HG03060 (cell line): Measurements from ENCODE around the gene IL36RN.

Experiments
- ATAC-seq: cut with Tn5 transposase; IDR thresholded peaks from one replicate; pipeline ENCODE4 v1.9.1; 2021; ENCODE audit warnings: low read depth, moderate number of reproducible peaks; ENCODE audit not compliant: unreplicated experiment

IL36RN gene

DNA sequence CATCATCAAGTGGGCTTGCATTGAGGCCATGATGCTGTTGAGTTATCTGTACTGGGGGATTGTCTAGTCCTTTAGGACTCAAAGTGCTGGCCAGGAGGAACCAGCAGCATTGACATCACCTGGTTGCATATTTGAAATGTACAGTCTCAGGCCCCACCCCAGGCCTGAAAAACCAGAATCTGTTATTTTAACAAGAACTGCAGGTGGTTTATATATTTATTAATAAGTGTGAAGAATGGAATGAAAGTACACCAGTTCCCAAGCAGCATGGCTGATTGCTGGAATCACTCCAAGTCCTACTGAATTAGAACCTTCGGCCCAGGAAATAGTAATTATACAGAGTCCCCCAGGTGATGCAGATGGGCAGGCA is 11.6 kb downstream of the IL36RN start:
- no peak for ATAC-seq

DNA sequence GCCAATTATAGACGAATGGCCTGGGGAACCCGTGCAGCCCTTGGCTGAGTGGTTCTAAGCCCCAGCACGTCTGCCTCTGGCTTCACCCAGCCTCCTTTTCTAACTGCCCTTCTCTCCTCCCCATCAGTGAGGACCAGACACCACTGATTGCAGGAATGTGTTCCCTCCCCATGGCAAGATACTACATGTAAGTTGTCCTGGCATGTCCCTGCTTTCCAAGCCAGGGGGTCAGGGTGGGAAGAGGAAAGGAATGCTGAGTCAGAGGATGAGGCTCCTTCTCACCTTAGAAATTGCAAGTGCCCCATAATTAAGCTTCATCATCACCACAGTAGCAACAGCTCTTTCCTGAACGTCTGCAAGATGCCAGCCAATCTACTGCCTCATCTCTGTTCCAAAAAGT is 13.6 kb downstream of the IL36RN start:
- no peak for ATAC-seq

DNA sequence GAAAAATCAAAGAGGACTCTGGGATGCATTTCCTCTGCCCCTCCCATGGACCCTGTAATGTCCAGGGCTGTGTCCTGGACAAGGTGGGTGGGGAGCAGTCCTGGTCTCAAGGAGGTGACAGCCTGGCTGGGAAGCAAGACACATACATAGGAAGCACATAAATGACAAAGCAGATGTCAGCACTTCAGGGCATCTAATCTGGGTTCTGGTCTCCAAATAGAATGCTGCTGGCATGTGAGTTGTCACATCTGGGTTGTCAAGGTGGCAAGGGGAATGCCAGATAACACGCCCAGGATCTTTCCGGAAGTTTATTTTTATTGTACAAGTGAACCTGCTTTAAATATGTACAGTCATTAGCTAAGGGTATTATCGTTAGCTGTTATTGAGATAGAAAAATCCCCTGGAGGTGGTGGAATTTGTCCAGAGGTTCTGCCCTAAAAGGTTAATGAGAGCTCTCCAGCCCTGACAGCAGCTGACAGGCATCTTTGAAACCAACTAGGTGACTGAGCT is 14.4 kb downstream of the IL36RN start:
- ATAC-seq, result no peak

DNA sequence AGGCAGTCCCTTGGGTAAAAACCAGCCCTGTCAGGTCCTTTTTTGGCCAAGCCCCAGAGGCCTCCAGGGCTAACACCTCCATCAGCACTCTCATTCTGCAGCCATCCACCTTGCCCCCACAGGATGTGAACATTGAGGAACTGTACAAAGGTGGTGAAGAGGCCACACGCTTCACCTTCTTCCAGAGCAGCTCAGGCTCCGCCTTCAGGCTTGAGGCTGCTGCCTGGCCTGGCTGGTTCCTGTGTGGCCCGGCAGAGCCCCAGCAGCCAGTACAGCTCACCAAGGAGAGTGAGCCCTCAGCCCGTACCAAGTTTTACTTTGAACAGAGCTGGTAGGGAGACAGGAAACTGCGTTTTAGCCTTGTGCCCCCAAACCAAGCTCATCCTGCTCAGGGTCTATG is 16.0 kb downstream of the IL36RN start:
- ATAC-seq, result no peak

DNA sequence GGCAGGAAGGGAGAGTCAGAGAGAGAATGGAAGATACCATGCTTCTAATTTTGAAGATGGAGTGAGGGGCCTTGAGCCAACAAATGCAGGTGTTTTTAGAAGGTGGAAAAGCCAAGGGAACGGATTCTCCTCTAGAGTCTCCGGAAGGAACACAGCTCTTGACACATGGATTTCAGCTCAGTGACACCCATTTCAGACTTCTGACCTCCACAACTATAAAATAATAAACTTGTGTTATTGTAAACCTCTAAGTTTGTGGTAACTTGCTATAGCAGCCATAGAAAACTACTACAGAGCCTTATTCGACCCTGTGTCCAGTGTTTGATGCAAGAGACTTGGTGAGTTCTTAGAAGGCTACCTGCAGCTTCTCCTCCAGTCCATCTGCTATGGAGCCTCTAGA is 16.6 kb downstream of the IL36RN start:
- no peak for ATAC-seq

DNA sequence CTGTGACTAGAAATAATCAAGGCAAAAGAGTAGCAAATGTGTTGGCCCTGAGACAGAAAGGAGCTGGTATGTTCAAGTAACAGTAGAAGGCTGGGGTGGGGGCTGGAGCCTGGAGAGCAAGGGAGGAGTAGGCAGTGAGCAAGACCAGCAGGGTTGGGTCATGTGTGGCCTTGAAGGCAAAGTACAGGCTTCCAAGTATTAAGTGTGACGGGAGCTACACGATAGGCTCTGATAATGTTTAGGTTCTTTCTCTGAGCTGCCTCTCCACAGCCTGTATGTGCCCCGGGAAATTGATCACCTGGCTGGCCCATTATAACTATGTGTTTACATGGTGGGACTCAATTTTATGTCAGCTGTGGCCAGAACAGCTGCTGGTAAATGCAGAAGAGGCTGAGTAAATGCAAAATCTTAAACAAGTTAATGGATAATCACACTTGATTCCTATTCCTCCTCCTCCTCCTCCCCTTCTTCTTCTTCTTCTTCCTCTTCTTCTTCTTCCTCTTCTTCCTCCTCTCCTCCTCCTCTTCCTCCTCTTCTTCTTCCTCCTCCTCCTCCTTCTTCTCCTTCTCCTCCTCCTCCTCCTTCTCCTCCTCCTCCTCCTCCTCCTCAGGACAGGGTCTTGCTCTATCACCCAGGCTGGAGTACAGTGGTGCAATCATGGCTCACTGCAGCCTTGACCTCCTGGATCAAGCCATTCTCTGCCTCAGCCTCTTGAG is 18.1 kb downstream of the IL36RN start:
- ATAC-seq, result no peak

DNA sequence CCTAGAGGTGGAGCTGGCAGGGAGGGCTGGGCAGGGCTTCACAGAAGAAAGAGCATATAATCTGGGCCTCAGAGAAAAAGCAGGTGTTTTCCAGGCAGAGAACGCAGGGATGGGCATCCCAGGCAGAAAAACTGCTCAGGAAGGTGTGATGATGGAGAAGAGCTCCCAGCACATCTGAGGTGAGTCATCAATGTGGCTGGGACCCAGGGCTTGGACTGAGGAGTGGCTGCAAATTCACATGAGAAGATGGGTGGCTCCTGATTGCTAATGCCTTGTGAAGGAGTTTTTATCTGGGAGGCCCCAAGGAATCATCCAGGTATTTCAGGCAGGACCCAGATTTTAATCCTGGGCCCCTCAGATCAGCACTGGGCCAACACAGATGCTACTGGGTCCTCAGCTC is 18.9 kb downstream of the IL36RN start:
- no peak for ATAC-seq

DNA sequence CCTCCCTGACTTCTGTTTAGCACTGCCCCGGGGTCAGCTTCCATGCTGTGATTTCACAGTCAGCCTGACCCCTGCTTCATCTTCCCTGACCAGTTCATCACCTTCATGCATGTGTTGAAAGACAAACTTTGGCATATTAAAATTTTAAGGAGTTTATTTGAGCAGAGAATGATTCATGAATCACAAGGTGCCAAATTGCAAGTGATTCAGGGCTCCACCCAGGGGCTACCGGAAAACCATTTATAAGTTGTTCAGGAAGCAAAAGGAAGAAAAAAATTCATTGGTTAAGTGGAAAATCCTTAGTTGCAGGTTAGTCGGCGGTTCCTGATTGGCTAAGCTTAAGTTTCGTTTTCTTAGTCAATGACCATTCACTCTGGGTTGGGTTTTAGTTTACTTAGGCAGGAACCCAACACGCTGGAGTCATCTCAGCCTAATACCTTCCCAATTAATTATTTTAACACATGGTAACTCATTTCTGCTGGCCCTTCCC is 19.4 kb downstream of the IL36RN start:
- ATAC-seq, result no peak

DNA sequence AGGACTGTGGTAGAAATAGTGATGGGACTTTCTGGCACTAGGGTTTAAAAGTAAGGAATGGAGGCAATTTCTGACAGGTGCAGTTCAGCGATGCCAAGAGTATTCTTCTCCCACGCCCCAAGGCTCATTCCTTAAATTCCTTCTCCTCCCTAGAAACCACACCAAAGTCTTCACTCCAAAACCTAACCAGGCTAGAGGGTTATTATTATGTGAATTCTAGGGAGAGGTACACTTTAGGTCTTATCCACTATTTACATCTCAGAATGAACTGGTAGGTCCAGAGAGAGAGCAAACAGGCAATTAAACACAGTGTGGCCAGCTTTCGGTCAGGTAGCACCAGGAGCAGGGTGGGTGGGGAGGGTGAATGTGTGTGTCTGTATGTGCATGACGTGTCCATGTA is 20.1 kb downstream of the IL36RN start:
- ATAC-seq, result no peak

DNA sequence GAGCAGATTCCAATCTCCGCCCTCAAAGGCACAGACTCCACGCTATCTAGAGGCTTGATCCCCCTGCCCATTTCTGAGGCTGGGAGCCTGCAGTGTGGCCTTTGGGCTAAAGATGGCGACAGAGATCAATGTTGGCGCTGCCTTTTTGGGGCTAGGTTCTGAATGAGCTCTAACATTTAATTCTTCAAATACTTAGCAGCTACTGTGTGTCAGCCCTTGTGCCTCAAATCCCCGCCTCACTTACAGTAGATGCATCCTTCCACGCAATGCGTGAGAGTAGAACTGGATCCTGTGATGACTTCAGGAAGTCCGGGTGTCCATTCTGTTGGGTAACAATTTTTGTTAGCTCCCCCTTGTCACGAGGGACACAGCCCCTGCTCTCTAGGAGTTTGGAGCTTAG is 21.1 kb downstream of the IL36RN start:
- ATAC-seq, result no peak

DNA sequence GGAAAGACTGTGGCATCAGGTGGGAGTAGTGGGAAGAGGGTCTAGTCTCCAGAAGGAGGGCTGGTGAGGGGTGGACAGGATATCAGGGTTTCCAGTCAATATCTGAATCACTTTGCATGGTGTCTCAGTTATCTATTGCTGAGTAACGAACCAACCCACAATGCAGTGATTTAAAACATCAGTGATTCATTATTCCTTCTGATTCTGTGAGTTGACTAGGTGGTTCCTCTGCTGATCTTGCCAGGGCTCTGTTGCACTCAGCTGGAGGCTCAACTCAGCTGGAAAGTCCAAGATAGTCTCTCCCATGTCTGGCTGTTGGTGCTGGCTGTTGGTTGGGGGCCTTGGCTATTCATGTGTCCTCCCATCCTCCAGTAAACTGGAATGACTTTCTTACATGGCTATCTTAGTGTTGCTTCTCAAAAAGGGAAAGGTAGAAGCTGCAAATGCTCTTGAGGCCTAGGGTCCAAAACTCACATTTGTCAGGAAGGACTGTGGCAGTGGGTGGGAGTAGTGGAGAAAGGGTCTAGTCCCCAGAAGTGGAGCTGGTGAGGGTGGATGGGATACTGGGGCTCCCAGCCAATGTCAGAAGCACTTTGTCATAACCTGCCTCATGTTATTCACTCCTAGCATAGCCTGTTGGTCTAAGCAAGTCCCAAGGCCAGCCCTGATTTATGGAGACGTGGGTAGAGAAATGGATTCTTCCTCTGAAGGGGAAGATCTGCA is 22.7 kb downstream of the IL36RN start:
- no peak for ATAC-seq

DNA sequence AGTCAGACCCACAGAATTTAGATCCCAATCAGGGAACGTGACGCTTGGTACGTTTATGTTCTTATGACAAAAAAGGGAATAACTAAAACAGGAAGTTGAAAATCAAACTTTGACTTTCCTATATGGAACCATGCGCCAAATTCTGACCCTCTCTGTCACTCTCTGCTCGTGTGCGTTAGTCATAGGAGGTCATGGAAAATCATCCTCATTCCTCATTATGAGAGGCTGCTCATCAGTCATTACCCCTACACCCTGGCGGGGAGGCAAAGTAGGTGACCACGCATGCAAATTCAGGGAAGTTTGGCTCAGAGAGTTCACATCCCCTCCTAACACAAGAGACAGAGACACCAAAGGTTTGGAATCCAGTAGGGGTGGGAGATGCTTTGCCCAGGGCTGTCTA is 24.3 kb downstream of the IL36RN start:
- ATAC-seq, result no peak

DNA sequence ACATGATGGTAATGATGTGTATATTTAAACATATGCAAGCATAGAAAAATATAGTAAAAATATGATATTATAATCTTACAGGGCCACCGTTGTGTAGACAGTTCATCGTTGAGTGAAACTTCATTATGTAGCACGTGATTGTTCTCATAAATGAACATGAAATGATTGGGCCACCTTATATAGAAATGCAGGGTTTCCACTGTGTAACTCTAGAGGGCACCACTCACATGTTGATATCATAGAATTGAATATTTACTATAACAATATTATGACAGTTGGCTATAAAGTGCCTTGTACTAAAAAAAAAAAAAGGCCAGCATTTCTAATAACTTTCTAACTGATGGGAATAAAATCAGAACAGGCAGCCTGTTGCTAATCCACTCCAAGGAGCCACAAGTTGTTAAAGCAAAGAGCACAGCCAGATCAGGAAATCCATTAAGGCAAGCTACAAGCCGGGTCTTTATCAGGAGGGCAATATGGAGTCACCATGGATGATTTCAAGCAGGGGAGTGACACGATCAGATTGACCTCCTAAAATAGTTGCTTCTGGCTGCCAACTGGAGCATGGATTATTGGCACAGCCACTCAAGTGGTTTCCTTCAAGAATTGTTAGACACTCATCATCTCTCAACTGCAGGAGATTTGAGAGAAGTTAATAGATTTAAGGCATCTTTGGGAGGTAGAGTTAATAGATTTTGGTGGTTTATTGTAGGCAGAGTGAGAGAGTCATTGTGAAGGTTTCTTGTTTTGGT is 25.4 kb downstream of the IL36RN start:
- ATAC-seq, result no peak

DNA sequence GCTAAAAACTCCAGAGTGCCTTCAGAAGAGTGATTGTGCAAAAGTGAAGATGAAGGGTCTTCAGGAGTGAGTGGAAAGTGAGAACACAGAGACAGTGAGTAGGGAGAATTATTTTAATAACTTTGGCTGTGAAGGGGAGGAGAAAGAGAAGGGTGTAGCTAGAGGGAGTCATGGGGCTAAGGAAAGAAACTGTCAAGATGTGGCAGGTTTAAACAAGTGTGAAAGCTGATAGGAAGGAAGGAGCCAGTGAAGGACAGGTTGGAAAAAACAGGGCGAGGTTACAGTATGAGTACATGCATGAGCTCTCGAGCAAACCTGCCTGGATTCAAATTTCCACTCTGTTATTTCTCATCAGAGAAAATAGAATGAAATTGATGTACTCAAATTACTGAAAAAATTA is 26.5 kb downstream of the IL36RN start:
- ATAC-seq, result no peak

DNA sequence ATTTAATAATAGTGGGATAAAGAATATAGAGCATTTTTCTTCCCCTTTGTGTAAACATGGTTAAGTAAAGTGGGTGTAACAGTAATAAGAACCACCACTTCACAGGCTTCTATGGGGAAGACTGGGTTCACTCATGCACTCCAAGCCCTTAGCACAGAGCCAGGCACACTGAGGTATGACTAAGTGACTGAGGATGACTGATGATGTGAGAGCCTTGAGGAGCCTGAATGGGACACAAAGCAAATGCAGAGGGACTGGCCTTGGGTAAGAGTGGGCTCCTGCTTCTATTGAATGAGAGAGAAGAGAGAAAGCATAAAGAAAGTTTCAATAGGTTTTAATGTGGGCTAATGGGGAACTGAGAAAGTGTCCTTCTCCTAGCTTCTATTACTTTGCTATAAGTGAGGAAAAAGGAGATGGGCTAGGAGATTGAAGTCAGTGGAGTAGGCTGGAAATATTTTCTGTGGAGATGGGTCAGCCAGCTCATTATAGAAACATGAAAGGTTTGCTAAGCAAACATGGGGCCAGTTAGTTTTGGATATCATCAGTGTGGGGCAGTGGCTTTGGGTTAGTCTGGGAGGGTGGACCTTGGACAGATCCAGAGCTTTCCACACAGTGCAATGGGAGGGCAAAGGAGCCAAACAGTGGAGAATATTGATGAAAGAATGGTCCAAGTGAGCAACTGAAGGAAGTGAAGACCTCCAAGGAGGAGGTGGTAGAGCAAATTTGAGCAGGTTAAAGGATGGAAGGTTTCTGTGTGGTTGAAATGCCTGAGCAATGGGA is 29.4 kb downstream of the IL36RN start:
- no peak for ATAC-seq

DNA sequence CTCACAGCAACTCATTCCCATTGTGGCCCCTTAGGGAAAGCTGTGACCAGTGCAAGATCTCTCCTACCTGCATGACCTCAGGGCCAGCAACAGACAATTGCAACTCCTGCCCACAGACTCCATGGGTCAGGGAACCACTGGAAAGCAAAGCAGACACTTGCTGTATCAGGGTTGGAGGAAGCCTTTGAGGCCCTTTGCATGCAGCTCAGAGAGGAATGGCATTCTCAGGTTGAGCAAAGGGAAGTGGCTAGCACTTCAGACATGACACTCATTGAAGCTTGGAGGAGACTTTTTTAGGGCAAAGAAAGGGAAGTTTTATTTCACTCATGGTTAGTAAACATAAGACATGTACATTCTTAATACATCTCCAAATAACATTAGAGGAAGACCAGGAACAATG is 30.9 kb downstream of the IL36RN start:
- no peak for ATAC-seq

DNA sequence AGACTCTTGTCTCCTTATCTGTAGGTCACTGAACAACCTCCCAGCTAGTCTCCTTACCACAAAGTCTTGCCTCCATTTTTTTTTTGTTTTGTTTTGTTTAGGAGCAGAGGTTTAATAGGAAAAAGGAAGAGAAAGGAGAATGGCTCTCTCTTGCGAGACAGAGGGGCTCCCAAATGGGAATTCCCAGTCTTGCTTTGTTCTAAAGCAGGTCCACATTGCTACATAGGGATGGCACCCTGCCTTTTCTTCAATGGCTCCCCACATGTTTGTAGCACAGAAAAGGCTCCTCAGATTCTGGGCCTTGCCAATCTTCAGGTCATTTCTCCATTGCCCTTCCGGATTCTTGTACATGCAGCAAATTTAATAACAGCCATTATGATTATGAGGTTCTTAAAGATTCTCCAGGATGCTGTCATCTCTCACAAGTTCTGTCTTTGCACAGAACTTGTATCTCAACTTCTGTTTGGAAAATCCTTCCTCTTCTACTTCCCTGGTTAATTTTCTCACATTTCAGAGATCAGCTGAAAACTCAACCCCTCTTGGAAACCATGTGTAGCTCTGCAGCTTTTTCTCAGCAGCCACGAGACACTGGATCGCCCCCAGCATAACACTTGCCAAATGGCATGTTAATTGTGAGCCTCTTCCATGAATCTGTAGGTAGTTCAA is 32.4 kb downstream of the IL36RN start:
- no peak for ATAC-seq

DNA sequence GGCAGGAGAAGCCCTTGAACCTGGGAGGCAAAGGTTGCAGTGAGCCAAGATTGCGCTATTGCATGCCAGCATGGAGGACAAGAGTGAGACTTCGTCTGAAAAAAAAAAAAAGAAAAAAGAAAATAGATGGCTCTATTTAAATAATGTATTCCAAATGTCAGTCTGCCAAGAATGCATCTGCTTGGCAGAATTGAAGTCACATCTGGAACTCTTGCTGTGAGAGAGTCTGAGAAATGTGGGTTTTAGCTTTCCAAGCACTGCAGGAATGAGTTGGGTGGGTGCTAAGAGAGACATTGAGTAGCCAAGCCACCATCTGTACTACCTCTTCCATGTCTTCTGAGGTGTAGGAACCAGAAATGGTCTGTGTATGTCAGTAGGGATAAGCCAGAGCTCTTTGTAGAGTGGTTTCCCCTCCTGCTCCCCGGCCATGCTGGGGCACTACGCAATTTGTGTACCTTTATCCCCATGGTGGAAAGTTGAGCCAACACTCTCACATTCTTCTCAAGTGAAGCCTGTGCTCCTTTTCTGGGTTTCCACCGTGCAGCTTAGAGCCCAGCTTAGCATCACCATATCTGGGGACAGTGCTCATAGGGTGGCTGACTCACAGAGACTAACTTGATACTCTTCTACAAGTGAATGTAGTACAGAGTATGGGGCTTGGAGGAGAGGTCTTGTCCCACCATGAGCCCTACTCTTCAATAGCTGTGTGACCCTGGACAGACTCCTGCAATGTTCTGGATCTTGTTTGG is 34.0 kb downstream of the IL36RN start:
- no peak for ATAC-seq

DNA sequence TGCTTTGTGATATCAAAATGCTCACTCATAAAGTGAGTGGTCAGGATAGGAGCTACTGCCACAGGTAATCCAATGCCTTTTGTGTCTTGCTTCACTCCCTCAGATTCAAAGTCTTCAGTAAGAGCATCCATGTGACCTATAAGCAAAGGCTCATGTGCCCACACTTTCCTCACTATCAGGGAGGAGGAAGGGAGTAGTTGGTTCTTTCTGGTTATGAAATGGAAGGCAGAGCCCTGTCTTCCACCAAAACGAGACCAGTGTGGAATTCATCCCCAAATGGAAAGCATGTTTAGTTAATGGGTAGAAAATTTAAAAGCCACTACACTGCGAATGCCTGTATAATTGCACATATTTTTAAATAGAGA is 34.6 kb downstream of the IL36RN start:
- ATAC-seq, result no peak
